GM06990 (cell line): ENCODE results near the gene HASPIN.
"Not testable (repeated sequence)": the region's sequence is repeated elsewhere in the genome, so short reads cannot be mapped to it uniquely, and the experiment has no call there.

Source experiments
- DNase-seq: peaks from one replicate; pipeline ENCODE4 v3.0.0-alpha.2; 2011; ENCODE audit not compliant: insufficient read length; ENCODE audit errors: extremely low read depth
- H3K27me3 ChIP-seq: replicated peaks from 2 replicates; pipeline ENCODE4 v1.6.0; 2011; ENCODE audit warnings: low read length; ENCODE audit not compliant: control insufficient read depth, insufficient read depth
- H3K36me3 ChIP-seq: 2 replicates; pipeline ENCODE4 v1.5.1; 2011; ENCODE audit warnings: low read length; ENCODE audit not compliant: control insufficient read depth, insufficient read depth
- H3K4me3 ChIP-seq: replicated peaks from 2 replicates; pipeline ENCODE4 v1.5.1; 2011; ENCODE audit warnings: low read depth, mild to moderate bottlenecking, control low read depth, low read length
- TF ChIP-seq, protein P1 (sequence below): IDR thresholded peaks from 2 replicates; pipeline ENCODE4 v1.5.1; 2011; ENCODE audit warnings: low read length, control low read depth, mild to moderate bottlenecking, inconsistent platforms; ENCODE audit not compliant: insufficient read depth, poor library complexity, severe bottlenecking

HASPIN gene

DNA sequence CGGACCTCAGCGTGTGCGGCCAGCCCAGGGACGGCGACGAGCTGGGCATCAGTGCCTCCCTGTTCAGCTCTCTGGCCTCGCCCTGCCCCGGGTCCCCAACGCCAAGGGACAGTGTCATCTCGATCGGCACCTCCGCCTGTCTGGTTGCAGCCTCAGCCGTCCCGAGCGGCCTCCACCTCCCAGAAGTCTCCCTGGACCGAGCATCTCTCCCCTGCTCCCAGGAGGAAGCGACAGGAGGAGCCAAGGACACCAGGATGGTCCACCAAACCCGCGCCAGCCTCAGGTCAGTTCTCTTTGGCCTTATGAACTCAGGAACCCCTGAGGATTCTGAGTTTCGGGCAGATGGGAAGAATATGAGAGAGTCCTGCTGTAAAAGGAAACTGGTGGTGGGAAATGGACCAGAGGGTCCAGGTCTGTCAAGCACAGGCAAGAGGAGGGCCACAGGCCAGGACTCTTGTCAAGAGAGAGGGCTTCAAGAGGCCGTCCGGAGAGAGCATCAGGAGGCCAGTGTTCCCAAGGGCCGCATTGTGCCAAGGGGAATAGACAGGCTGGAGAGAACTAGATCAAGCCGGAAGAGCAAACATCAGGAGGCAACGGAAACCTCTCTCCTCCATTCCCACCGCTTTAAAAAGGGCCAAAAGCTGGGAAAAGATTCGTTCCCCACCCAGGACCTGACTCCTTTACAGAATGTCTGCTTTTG is 825 bp downstream of the HASPIN start:
- Histone ChIP-seq H3K36me3 (peaks cover 9% of the 10 kb centered on the region), H3K4me3 (peak overlapping the region; percentile 97)

DNA sequence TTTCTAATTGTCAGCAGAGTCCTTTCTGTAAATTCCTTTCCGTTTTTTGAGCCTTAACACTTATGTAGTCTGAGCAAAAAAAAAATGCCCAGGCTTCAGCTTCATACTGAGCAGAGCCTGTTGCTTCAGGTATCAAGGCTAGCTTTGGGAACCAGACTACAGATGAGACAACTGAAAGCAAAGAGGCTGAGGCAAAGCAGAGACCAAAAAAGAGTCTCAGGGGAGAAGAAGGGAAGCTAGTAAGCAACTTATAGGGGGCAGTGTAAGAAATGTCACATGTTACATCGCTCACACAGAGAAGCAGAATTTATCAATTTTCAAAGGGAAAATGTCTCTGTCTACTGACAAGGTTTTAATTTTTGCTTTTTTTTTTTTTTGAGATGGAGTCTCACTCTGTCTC is 3.3 kb downstream of the HASPIN start:
- Histone ChIP-seq H3K36me3 (peaks cover 9% of the 10 kb centered on the region), H3K4me3 (no peak overlapping the region), H3K27me3 (no peaks in the 10 kb centered on the region)
- DNase-seq: peak; percentile 69
- TF ChIP-seq, protein P1, sequence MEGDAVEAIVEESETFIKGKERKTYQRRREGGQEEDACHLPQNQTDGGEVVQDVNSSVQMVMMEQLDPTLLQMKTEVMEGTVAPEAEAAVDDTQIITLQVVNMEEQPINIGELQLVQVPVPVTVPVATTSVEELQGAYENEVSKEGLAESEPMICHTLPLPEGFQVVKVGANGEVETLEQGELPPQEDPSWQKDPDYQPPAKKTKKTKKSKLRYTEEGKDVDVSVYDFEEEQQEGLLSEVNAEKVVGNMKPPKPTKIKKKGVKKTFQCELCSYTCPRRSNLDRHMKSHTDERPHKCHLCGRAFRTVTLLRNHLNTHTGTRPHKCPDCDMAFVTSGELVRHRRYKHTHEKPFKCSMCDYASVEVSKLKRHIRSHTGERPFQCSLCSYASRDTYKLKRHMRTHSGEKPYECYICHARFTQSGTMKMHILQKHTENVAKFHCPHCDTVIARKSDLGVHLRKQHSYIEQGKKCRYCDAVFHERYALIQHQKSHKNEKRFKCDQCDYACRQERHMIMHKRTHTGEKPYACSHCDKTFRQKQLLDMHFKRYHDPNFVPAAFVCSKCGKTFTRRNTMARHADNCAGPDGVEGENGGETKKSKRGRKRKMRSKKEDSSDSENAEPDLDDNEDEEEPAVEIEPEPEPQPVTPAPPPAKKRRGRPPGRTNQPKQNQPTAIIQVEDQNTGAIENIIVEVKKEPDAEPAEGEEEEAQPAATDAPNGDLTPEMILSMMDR: no peak

More for the DNA sequence above, 825 bp downstream of the HASPIN start:
- H3K27me3 ChIP-seq: no peaks in the 10 kb centered on the region
- TF ChIP-seq, protein P1: no peak
- no peak for DNase-seq

DNA sequence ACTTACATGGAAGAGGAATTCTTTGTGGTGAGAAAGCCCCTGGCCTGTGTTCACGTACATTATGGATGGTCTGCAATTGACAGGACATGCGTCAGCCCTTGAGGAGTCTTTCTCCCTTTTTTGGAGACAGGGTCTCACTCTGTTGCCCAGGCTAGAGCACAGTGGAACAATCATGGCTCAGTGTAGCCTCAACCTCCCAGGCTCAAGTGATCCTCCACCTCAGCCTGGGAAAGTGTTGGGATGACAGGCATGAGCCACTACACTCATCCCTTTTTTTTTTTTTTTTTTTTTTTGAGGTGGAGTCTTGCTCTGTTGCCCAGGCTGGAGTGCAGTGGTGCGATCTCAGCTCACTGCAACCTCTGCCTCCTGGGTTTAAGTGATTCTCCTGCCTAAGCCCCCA is 4.4 kb downstream of the HASPIN start:
- not testable (repeated sequence) for DNase-seq, H3K36me3 ChIP-seq, H3K27me3 ChIP-seq, H3K4me3 ChIP-seq

DNA sequence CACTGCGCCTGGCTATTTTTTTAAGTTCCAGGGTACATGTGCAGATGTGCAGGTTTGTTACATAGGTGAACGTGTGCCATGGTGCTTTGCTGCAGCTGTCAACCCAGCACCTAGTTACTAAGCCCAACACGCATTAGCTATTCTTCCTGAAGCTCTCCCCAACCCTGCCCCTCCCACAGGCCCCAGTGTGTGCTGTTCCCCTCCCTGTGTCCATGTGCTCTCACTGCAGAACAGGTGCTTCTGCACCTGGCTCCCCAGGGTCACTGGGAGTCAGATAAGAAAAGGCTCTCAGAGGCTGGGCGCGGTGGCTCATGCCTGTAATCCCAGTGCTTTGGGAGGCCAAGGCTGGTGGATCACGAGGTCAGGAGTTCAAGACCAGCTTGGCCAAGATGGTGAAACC is 6.2 kb downstream of the HASPIN start:
- Histone ChIP-seq H3K27me3 (no peaks in the 10 kb centered on the region), H3K36me3 (peaks cover 9% of the 10 kb centered on the region), H3K4me3 (no peak overlapping the region)
- DNase-seq: no peak
- TF ChIP-seq, protein P1: no peak

- H3K27me3 ChIP-seq: no peaks in the 10 kb centered on the region
- no peak overlapping the region for H3K4me3 ChIP-seq
- TF ChIP-seq, protein P1: no peak
- DNase-seq: no peak
- peaks cover 3% of the 10 kb centered on the region for H3K36me3 ChIP-seq
Measured at GRCh38 chr17:3730881-3731429, 7.3 kb downstream of the HASPIN start.

DNA sequence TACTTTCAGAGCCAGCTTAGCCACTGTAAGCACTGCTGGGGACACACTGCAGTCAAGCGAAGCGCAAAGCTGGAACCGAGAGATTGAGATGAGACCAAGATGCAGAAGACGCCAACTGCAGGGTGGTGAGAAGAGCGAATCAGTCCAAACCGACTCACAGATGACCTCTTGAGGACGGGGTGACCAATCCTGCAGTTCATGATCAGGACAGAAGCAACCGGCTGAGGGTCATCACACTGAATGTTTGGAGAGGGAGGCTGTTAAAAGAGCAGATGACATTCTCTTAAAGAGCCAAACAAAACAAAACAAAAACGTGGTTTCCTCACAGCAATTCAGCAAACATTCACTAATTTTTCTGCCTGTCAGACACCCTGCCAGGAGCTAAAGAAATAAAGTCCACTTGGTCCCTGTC is 8.5 kb downstream of the HASPIN start:
- Histone ChIP-seq H3K4me3 (no peak overlapping the region), H3K36me3 (peaks cover 3% of the 10 kb centered on the region), H3K27me3 (no peaks in the 10 kb centered on the region)
- DNase-seq: peak; percentile 61
- TF ChIP-seq, protein P1: peak; percentile 60

DNA sequence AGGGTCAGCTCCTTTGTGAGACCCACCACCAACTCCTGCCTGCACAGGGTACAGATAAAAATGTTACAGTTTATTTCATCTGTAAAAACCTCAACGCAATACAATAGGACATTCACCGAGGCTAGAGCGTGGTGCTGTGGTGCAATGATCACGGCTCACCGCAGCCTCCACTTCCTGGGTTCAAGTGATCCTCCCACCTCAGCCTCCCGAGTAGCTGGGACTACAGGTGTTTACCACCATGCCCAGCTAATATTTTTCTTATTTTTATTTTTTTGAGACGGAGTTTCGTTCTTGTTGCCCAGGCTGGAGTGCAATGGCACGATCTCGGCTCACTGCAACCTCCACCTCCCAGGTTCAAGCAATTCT is 11.2 kb downstream of the HASPIN start:
- DNase-seq, H3K36me3 ChIP-seq: not testable (repeated sequence)

More for the DNA sequence above, 11.2 kb downstream of the HASPIN start:
- H3K27me3 ChIP-seq, H3K4me3 ChIP-seq: not testable (repeated sequence)
